ENCODE results near the gene IGSF22. TPM values are rescaled to one million over a fixed set of nuclear protein-coding genes. Genes with fewer than 3 reads are reported as not detected.

IGSF22 gene
- total RNA-seq, 2 experiments from 2014 or later: 4.0 to 5.0 TPM

- DNase-seq (no peak), ATAC-seq (ENCODE audit: poor library complexity) (no peak)
- peaks cover 29% of the 10 kb centered on the region for H3K4me1 Mint-ChIP-seq (ENCODE audit: low read depth)
- intact Hi-C loops (cut with DNase I, micrococcal nuclease): loop anchor here in 1 of 2 experiments (2.0 to 10.0 kb wide), 3 partner anchors 65 to 687 kb away; partner anchors contain the start of gene SERGEF
- peak overlapping the region; percentile 27 for H3K4me3 Mint-ChIP-seq
- ChIA-PET POLR2A (interaction anchor here (1.2 kb wide), 1 partner anchor 21 kb away, joined by 3 read pairs; no protein-coding TSS in a partner anchor), CTCF (interaction anchor here (0.8 kb wide), 1 partner anchor 20 kb away, joined by 3 read pairs; no protein-coding TSS in a partner anchor)
- Histone ChIP-seq H3K27ac (ENCODE audit: low read depth in 1 of 2, low read length in 2 of 2) (no peak overlapping the region), H3K36me3 (ENCODE audit: insufficient read depth, low read length) (no peaks in the 10 kb centered on the region), H3K4me1 (ENCODE audit: insufficient read depth, low read length) (peaks cover 47% of the 10 kb centered on the region), H3K4me3 (ENCODE audit: low read length) (no peak overlapping the region), H3K9me3 (ENCODE audit: control insufficient read depth in 1 of 2, insufficient read depth in 1 of 2, low read length in 2 of 2) (no peaks in the 10 kb centered on the region), H3K27me3 (ENCODE audit: control insufficient read depth in 1 of 2, insufficient read depth in 2 of 2, low read length in 2 of 2) (peaks cover 0 to 3% of the 10 kb centered on the region in 2 experiments)
- no peak for TF ChIP-seq CTCF (IDR thresholded peaks at IDR 0.05)
- peaks cover 6% of the 10 kb centered on the region for H3K36me3 Mint-ChIP-seq (ENCODE audit: low read depth)
- no peaks in the 10 kb centered on the region for H3K9me3 Mint-ChIP-seq
- no peaks in the 10 kb centered on the region for H3K27me3 Mint-ChIP-seq
- H3K27ac Mint-ChIP-seq: no peak overlapping the region
Measured at GRCh38 chr11:18701614-18702216, 24.3 kb downstream of the IGSF22 start.

GRCh38 chr11:18700872-18701271 is 25.1 kb downstream of the IGSF22 start:
- Mint-ChIP-seq H3K4me1 (ENCODE audit: low read depth) (peaks cover 24% of the 10 kb centered on the region), H3K27me3 (no peaks in the 10 kb centered on the region), H3K27ac (no peak overlapping the region), H3K9me3 (no peaks in the 10 kb centered on the region), H3K4me3 (peak overlapping the region; percentile 77), H3K36me3 (ENCODE audit: low read depth) (peaks cover 6% of the 10 kb centered on the region)
- Histone ChIP-seq H3K9me3 (ENCODE audit: control insufficient read depth in 1 of 2, insufficient read depth in 1 of 2, low read length in 2 of 2) (no peaks in the 10 kb centered on the region), H3K4me1 (ENCODE audit: insufficient read depth, low read length) (peaks cover 39% of the 10 kb centered on the region), H3K27ac (ENCODE audit: low read depth in 1 of 2, low read length in 2 of 2) (no peak overlapping the region), H3K36me3 (ENCODE audit: insufficient read depth, low read length) (no peaks in the 10 kb centered on the region), H3K27me3 (ENCODE audit: control insufficient read depth in 1 of 2, insufficient read depth in 2 of 2, low read length in 2 of 2) (peaks cover 0 to 3% of the 10 kb centered on the region in 2 experiments), H3K4me3 (ENCODE audit: low read length) (no peak overlapping the region)
- DNase-seq (no peak), ATAC-seq (ENCODE audit: poor library complexity) (no peak)
- no peak for TF ChIP-seq CTCF (IDR thresholded peaks at IDR 0.05)
- ChIA-PET CTCF (no interaction called here), POLR2A (interaction anchor here (1.2 kb wide), 1 partner anchor 22 kb away, joined by 3 read pairs; no protein-coding TSS in a partner anchor)
- intact Hi-C loops (cut with DNase I, micrococcal nuclease): loop anchor here in 1 of 2 experiments (2.0 to 10.0 kb wide), 3 partner anchors 64 to 686 kb away; partner anchors contain the start of gene SERGEF

GRCh38 chr11:18700375-18700774 is 25.6 kb downstream of the IGSF22 start:
- ATAC-seq (ENCODE audit: poor library complexity) (no peak), DNase-seq (no peak)
- no peaks in the 10 kb centered on the region for H3K36me3 ChIP-seq (ENCODE audit: insufficient read depth, low read length)
- no peaks in the 10 kb centered on the region for H3K9me3 Mint-ChIP-seq
- peaks cover 0 to 3% of the 10 kb centered on the region in 2 experiments for H3K27me3 ChIP-seq (ENCODE audit: control insufficient read depth in 1 of 2, insufficient read depth in 2 of 2, low read length in 2 of 2)
- peak overlapping the region; percentile 87 for H3K4me3 Mint-ChIP-seq
- no peaks in the 10 kb centered on the region for H3K9me3 ChIP-seq (ENCODE audit: control insufficient read depth in 1 of 2, insufficient read depth in 1 of 2, low read length in 2 of 2)
- H3K27me3 Mint-ChIP-seq: no peaks in the 10 kb centered on the region
- intact Hi-C loops (cut with DNase I, micrococcal nuclease): loop anchor here in 1 of 2 experiments (2.0 to 10.0 kb wide), 3 partner anchors 64 to 686 kb away; partner anchors contain the start of gene SERGEF
- POLR2A ChIA-PET: no interaction called here
- no peak overlapping the region for H3K4me3 ChIP-seq (ENCODE audit: low read length)
- no peak overlapping the region for H3K27ac ChIP-seq (ENCODE audit: low read depth in 1 of 2, low read length in 2 of 2)
- peak overlapping the region; percentile 70 for H3K27ac Mint-ChIP-seq
- H3K4me1 ChIP-seq (ENCODE audit: insufficient read depth, low read length): peaks cover 34% of the 10 kb centered on the region
- CTCF ChIA-PET: no interaction called here
- H3K36me3 Mint-ChIP-seq (ENCODE audit: low read depth): peaks cover 6% of the 10 kb centered on the region
- H3K4me1 Mint-ChIP-seq (ENCODE audit: low read depth): peaks cover 21% of the 10 kb centered on the region
- no peak for TF ChIP-seq CTCF (IDR thresholded peaks at IDR 0.05)
